WTC11 (cell line): ENCODE measurements around the gene NPAS3. TPM values are rescaled to one million over a fixed set of nuclear protein-coding genes. Genes with fewer than 3 reads are reported as not detected.

Experiments used
- ATAC-seq: fragments of 200-7000 bp; cut with Tn5 transposase; 2 replicates; pipeline ENCODE4 v1.10.0; 2021; ENCODE audit warnings: mild to moderate bottlenecking, moderate library complexity
- CTCF ChIA-PET: fragments of 300-600 bp; sonication (Branson Sonifier 250); formaldehyde crosslinking; loops from one replicate; lab custom pipeline; 2021; ENCODE audit warnings: antibody characterized with exemption; lab: Charles Lee
- POLR2A ChIA-PET: fragments of 350-600 bp; sonication (Branson Sonifier 250); formaldehyde crosslinking; loops from one replicate; lab custom pipeline; 2021; ENCODE audit warnings: antibody characterized with exemption; lab: Charles Lee
- DNase-seq: peaks from one replicate; pipeline ENCODE4 v3.0.0; 2021; ENCODE audit warnings: low spot score
- H3K27ac Mint-ChIP-seq: 2 replicates; pipeline ENCODE4 v1.8.0; 2021; ENCODE audit warnings: mixed read lengths
- H3K27me3 Mint-ChIP-seq: 2 replicates; pipeline ENCODE4 v1.8.0; 2021; ENCODE audit warnings: low read depth, mild to moderate bottlenecking, moderate library complexity, mixed read lengths
- H3K36me3 Mint-ChIP-seq: 2 replicates; pipeline ENCODE4 v1.8.0; 2021; ENCODE audit warnings: mixed read lengths
- H3K4me1 Mint-ChIP-seq: 2 replicates; pipeline ENCODE4 v1.8.0; 2022; ENCODE audit warnings: mixed read lengths
- H3K4me3 Mint-ChIP-seq: 2 replicates; pipeline ENCODE4 v1.8.0; 2021; ENCODE audit warnings: mild to moderate bottlenecking, moderate library complexity, mixed read lengths
- H3K9me3 Mint-ChIP-seq: 2 replicates; pipeline ENCODE4 v1.8.0; 2021; ENCODE audit warnings: mixed read lengths
- AFF4 ChIP-seq: sonication (generic); formaldehyde crosslinking; IDR thresholded peaks from 2 replicates; pipeline ENCODE4 v1.8.1; 2023; ENCODE audit warnings: mild to moderate bottlenecking, missing genetic modification reagents, borderline replicate concordance
- AR ChIP-seq: fragments of 250-450 bp; sonication (Bioruptor Pico); IDR thresholded peaks from 2 replicates; pipeline ENCODE4 v1.9.0; 2021; ENCODE audit warnings: mild to moderate bottlenecking
- ATF1 ChIP-seq: sonication (generic); formaldehyde crosslinking; IDR thresholded peaks from 2 replicates; pipeline ENCODE4 v1.8.1; 2023; ENCODE audit warnings: mild to moderate bottlenecking, moderate library complexity, missing genetic modification reagents
- E2F1 ChIP-seq: sonication (generic); formaldehyde crosslinking; IDR thresholded peaks from 2 replicates; pipeline ENCODE4 v1.8.0; 2022; ENCODE audit warnings: mild to moderate bottlenecking, missing genetic modification reagents
- E2F4 ChIP-seq: sonication (generic); formaldehyde crosslinking; IDR thresholded peaks from 2 replicates; pipeline ENCODE4 v1.8.1; 2022; ENCODE audit warnings: low read depth, mild to moderate bottlenecking, moderate library complexity, missing genetic modification reagents, borderline replicate concordance
- E2F5 ChIP-seq: sonication (generic); formaldehyde crosslinking; IDR thresholded peaks from 2 replicates; pipeline ENCODE4 v1.8.1; 2022; ENCODE audit warnings: mild to moderate bottlenecking, moderate library complexity, missing genetic modification reagents
- ELF4 ChIP-seq: sonication (generic); formaldehyde crosslinking; IDR thresholded peaks from 2 replicates; pipeline ENCODE4 v1.8.1; 2022; ENCODE audit warnings: low read depth, mild to moderate bottlenecking, moderate library complexity, missing genetic modification reagents
- EMX1 ChIP-seq: fragments of 250-450 bp; sonication (Bioruptor Pico); IDR thresholded peaks from 2 replicates; pipeline ENCODE4 v1.8.0; 2021; ENCODE audit warnings: mild to moderate bottlenecking
- FOXP1 ChIP-seq: sonication (generic); formaldehyde crosslinking; IDR thresholded peaks from 2 replicates; pipeline ENCODE4 v1.8.0; 2022; ENCODE audit warnings: missing genetic modification reagents, mild to moderate bottlenecking, moderate library complexity, borderline replicate concordance
- GRHL2 ChIP-seq: fragments of 250-450 bp; sonication (Bioruptor Pico); IDR thresholded peaks from 2 replicates; pipeline ENCODE4 v1.8.0; 2022; ENCODE audit warnings: mild to moderate bottlenecking, moderate library complexity; ENCODE audit not compliant: insufficient replicate concordance, severe bottlenecking
- GTF2I ChIP-seq: fragments of 250-450 bp; sonication (Bioruptor Pico); conservative IDR thresholded peaks from 2 replicates; pipeline ENCODE4 v1.4.0; 2021; ENCODE audit warnings: mild to moderate bottlenecking
- IRF2 ChIP-seq: sonication (generic); formaldehyde crosslinking; IDR thresholded peaks from 2 replicates; pipeline ENCODE4 v1.8.0; 2022; ENCODE audit warnings: low read depth, missing genetic modification reagents, borderline replicate concordance
- MLX ChIP-seq: sonication (generic); formaldehyde crosslinking; IDR thresholded peaks from 2 replicates; pipeline ENCODE4 v1.8.1; 2023; ENCODE audit warnings: mild to moderate bottlenecking, missing genetic modification reagents, moderate library complexity
- MXD4 ChIP-seq: fragments of 250-450 bp; sonication (Bioruptor Pico); IDR thresholded peaks from 2 replicates; pipeline ENCODE4 v1.8.0; 2021; ENCODE audit warnings: mild to moderate bottlenecking, moderate library complexity, borderline replicate concordance
- NFATC4 ChIP-seq: fragments of 250-450 bp; sonication (Bioruptor Pico); IDR thresholded peaks from 2 replicates; pipeline ENCODE4 v1.9.0; 2021; ENCODE audit warnings: mild to moderate bottlenecking
- NFYB ChIP-seq: sonication (generic); formaldehyde crosslinking; conservative IDR thresholded peaks from 2 replicates; pipeline ENCODE4 v1.8.0; 2022; ENCODE audit warnings: low read depth, missing genetic modification reagents
- OVOL2 ChIP-seq: fragments of 250-450 bp; sonication (Bioruptor Pico); IDR thresholded peaks from 2 replicates; pipeline ENCODE4 v1.9.0; 2021; ENCODE audit warnings: mild to moderate bottlenecking, borderline replicate concordance
- PRDM15 ChIP-seq: sonication (generic); formaldehyde crosslinking; IDR thresholded peaks from 2 replicates; pipeline ENCODE4 v1.8.0; 2022; ENCODE audit warnings: missing genetic modification reagents
- SMAD4 ChIP-seq: sonication (generic); formaldehyde crosslinking; IDR thresholded peaks from 2 replicates; pipeline ENCODE4 v1.8.0; 2022; ENCODE audit warnings: mild to moderate bottlenecking, missing genetic modification reagents
- TP53 ChIP-seq: sonication (generic); formaldehyde crosslinking; IDR thresholded peaks from 2 replicates; pipeline ENCODE4 v1.8.1; 2023; ENCODE audit warnings: mild to moderate bottlenecking, missing genetic modification reagents
- ZMAT4 ChIP-seq: fragments of 250-450 bp; sonication (Bioruptor Pico); IDR thresholded peaks from 2 replicates; pipeline ENCODE4 v1.9.0; 2021; ENCODE audit warnings: mild to moderate bottlenecking
- ZNF317 ChIP-seq: sonication (generic); formaldehyde crosslinking; IDR thresholded peaks from 2 replicates; pipeline ENCODE4 v1.8.1; 2023; ENCODE audit warnings: low read depth, mild to moderate bottlenecking, moderate library complexity, missing genetic modification reagents, borderline replicate concordance
- total RNA-seq: library from RNA; stranded (reverse); gene quantifications from 3 replicates; pipeline ENCODE4 v1.2.3, GENCODE V29; 2021

NPAS3 gene
- total RNA-seq, 1 experiment from 2014 or later = 3.2 TPM

GRCh38 chr14:33709283-33709682 lies 770.6 kb downstream of the NPAS3 start (continued):
- no peak for TF ChIP-seq PRDM15 (CRISPR knock-in tag)
- TF ChIP-seq NFATC4 (CRISPR knock-in tag) = no peak
- TF ChIP-seq SMAD4 (CRISPR knock-in tag) = no peak
- no peak for TF ChIP-seq AFF4 (CRISPR knock-in tag)
- no peak for TF ChIP-seq IRF2 (CRISPR knock-in tag)
- no peak for TF ChIP-seq ELF4 (CRISPR knock-in tag)
- no peak for TF ChIP-seq GRHL2 (CRISPR knock-in tag)
- no peak for TF ChIP-seq OVOL2
- no peak for TF ChIP-seq NFYB (CRISPR knock-in tag)

- Mint-ChIP-seq H3K4me1 (peaks cover 31% of the 10 kb centered on the region), H3K9me3 (no peaks in the 10 kb centered on the region), H3K27me3 (no peaks in the 10 kb centered on the region), H3K36me3 (no peaks in the 10 kb centered on the region), H3K4me3 (no peak overlapping the region), H3K27ac (no peak overlapping the region)
- ChIA-PET CTCF (no interaction called here), POLR2A (no interaction called here)
- DNase-seq = no peak
- no peak for ATAC-seq
- TF ChIP-seq GTF2I (no peak), E2F4 (CRISPR knock-in tag) (no peak), AR (CRISPR knock-in tag) (no peak), ZNF317 (CRISPR knock-in tag) (no peak), ZMAT4 (CRISPR knock-in tag) (no peak), MXD4 (CRISPR knock-in tag) (no peak), FOXP1 (CRISPR knock-in tag) (no peak), E2F5 (CRISPR knock-in tag) (no peak), E2F1 (CRISPR knock-in tag) (no peak), MLX (CRISPR knock-in tag) (no peak), TP53 (CRISPR knock-in tag) (no peak), NFATC4 (CRISPR knock-in tag) (no peak), EMX1 (CRISPR knock-in tag) (no peak), ATF1 (CRISPR knock-in tag) (no peak)
Observed at GRCh38 chr14:33709711-33710110, 771.0 kb downstream of the NPAS3 start.
